ENCODE data around the gene MYO7A. TPM values are rescaled to one million over a fixed set of nuclear protein-coding genes. Genes with fewer than 3 reads are reported as not detected.

MYO7A gene
- total RNA-seq, 3 donors from 2014 or later = 4.3 to 23.5 (median 4.5) TPM

- peak in 1 of 2 donors; percentile 36 for DNase-seq (ENCODE audit: low spot score in 2 of 2)
- no peak for TF ChIP-seq POLR2AphosphoS5 (IDR thresholded peaks at IDR 0.05)
- TF ChIP-seq CTCF (IDR thresholded peaks at IDR 0.05) = no peak
- no peak for TF ChIP-seq POLR2A (IDR thresholded peaks at IDR 0.05)
- no peaks in the 10 kb centered on the region for H3K36me3 ChIP-seq
- H3K27ac ChIP-seq = no peak overlapping the region
- H3K9me3 ChIP-seq = no peaks in the 10 kb centered on the region
- no peak overlapping the region for H3K4me3 ChIP-seq
- H3K4me1 ChIP-seq = no peaks in the 10 kb centered on the region
- no peaks in the 10 kb centered on the region for H3K27me3 ChIP-seq
- intact Hi-C loops (cut with DNase I; ENCODE audit: low total_unique reads) = no loop called here
Measured at GRCh38 chr11:77085652-77086051, 42.4 kb upstream of the MYO7A start.

GRCh38 chr11:77086521-77087472, 41.2 kb upstream of the MYO7A start:
- no peaks in the 10 kb centered on the region for H3K36me3 ChIP-seq
- H3K9me3 ChIP-seq = no peaks in the 10 kb centered on the region
- no peaks in the 10 kb centered on the region for H3K27me3 ChIP-seq
- intact Hi-C loops (cut with DNase I; ENCODE audit: low total_unique reads) = no loop called here
- TF ChIP-seq CTCF (IDR thresholded peaks at IDR 0.05) = no peak
- no peak for TF ChIP-seq POLR2A (IDR thresholded peaks at IDR 0.05)
- no peak for TF ChIP-seq POLR2AphosphoS5 (IDR thresholded peaks at IDR 0.05)
- DNase-seq (ENCODE audit: low spot score in 2 of 2) = peak in 1 of 2 donors; percentile 48
- H3K4me3 ChIP-seq = no peak overlapping the region
- H3K4me1 ChIP-seq = no peaks in the 10 kb centered on the region
- H3K27ac ChIP-seq = peak overlapping the region in 1 of 2 donors; percentile 25

GRCh38 chr11:77087723-77088225, 40.3 kb upstream of the MYO7A start:
- Histone ChIP-seq H3K36me3 (no peaks in the 10 kb centered on the region), H3K9me3 (no peaks in the 10 kb centered on the region), H3K27ac (no peak overlapping the region), H3K4me1 (no peaks in the 10 kb centered on the region), H3K4me3 (no peak overlapping the region), H3K27me3 (no peaks in the 10 kb centered on the region)
- DNase-seq (ENCODE audit: low spot score in 2 of 2) = peak in 1 of 2 donors; percentile 34
- no peak for TF ChIP-seq CTCF (IDR thresholded peaks at IDR 0.05)
- TF ChIP-seq POLR2A (IDR thresholded peaks at IDR 0.05) = no peak
- no peak for TF ChIP-seq POLR2AphosphoS5 (IDR thresholded peaks at IDR 0.05)
- intact Hi-C loops (cut with DNase I; ENCODE audit: low total_unique reads) = no loop called here

GRCh38 chr11:77088236-77089003, 39.6 kb upstream of the MYO7A start:
- no peak overlapping the region for H3K4me3 ChIP-seq
- intact Hi-C loops (cut with DNase I; ENCODE audit: low total_unique reads) = no loop called here
- H3K27me3 ChIP-seq = no peaks in the 10 kb centered on the region
- no peaks in the 10 kb centered on the region for H3K36me3 ChIP-seq
- no peaks in the 10 kb centered on the region for H3K9me3 ChIP-seq
- no peak for DNase-seq (ENCODE audit: low spot score in 2 of 2)
- TF ChIP-seq POLR2A (IDR thresholded peaks at IDR 0.05) = no peak
- no peak for TF ChIP-seq CTCF (IDR thresholded peaks at IDR 0.05)
- no peak for TF ChIP-seq POLR2AphosphoS5 (IDR thresholded peaks at IDR 0.05)
- H3K27ac ChIP-seq = no peak overlapping the region
- no peaks in the 10 kb centered on the region for H3K4me1 ChIP-seq
